Stimulated activated CD4-positive, alpha-beta T cell treated with anti-CD3 and anti-CD28 coated beads, Interleukin-1b, Interleukin-23, amount 100 ng/mL, for 24 hours (primary cell): Measurements from ENCODE around the gene MIOS.
"Not testable (repeated sequence)": the region's sequence is repeated elsewhere in the genome, so short reads cannot be mapped to it uniquely, and the experiment has no call there.

Source experiments
- DNase-seq, 4 experiments: peaks; one replicate each; pipeline ENCODE4 v3.0.0-alpha.2; 2020; ENCODE audit warnings: low read depth in 4 of 4, low spot score in 1 of 4

MIOS gene

GRCh38 chr7:7554649-7555575 is 11.8 kb upstream of the MIOS start:
- DNase-seq: no peak

- no peak for DNase-seq
Measured at GRCh38 chr7:7556852-7557251, 9.8 kb upstream of the MIOS start.

- DNase-seq: no peak
Measured at GRCh38 chr7:7557252-7557651, 9.4 kb upstream of the MIOS start.

- not testable (repeated sequence) for DNase-seq
Measured at GRCh38 chr7:7561591-7561990, 5.1 kb upstream of the MIOS start.

- no peak for DNase-seq
Measured at GRCh38 chr7:7562736-7563135, 3.9 kb upstream of the MIOS start.

GRCh38 chr7:7563269-7563668 is 3.4 kb upstream of the MIOS start:
- no peak for DNase-seq

- DNase-seq: no peak
Measured at GRCh38 chr7:7563813-7564212, 2.9 kb upstream of the MIOS start.

DNA sequence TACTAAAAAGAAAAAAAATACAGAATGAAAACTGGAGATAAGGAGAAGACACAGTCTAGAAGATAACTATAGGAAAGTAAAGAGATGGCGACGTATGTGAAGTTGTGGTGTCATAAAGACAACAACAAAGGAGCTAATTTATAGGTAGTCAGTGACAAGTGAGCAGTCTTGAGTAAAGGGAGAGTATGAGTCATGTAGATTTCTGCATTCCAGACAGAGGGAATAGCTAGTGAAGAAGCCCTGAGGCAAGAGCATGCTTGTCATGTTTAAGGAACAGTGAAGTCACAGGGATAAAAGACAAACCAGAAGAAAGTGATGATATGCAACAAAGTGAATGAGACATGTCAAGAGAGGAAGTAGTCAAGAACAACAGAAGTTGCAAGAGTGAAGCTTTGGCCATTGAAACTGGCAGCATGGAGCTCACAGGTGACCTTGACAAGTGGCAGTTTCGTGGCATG is 2.3 kb upstream of the MIOS start:
- no peak for DNase-seq

DNA sequence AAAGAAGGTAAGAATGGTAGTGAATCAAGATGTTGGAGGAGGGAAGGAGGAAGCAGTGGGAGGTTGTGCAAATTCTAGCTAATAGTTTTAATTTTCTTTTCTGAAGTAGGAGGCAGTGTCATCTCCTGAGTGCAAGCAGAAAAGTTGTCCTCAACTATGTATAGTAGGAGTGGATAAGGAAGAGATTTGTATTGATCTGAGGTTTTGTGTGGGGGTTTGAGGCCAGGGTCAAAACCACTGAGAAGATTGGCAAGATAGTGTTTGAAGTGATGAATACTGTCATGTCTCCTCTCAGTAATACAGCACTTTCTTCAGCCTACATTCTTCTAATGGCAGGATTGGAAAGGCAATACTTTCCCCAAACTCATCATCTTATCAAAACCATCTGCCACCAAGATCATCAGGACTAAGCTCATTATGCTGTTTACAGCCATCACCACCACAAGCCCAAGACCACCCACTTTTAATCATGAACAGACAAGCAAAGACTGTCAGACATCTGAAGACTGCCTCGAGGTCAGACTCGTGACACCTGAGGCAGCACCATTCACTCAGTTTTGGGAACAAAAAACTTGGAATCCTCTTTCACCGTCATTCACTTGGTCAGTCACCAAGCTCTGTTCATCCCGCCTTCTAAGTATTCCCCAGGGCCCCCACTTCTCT is 1.5 kb upstream of the MIOS start:
- no peak for DNase-seq

GRCh38 chr7:7565746-7566650 is 686 bp upstream of the MIOS start:
- DNase-seq: no peak

GRCh38 chr7:7567898-7568531 is 1.3 kb downstream of the MIOS start:
- DNase-seq: no peak

- DNase-seq: no peak
Measured at GRCh38 chr7:7568553-7568952, 1.9 kb downstream of the MIOS start.

- DNase-seq: no peak
Measured at GRCh38 chr7:7569081-7569527, 2.4 kb downstream of the MIOS start.

- no peak for DNase-seq
Measured at GRCh38 chr7:7569615-7570014, 2.9 kb downstream of the MIOS start.

GRCh38 chr7:7570584-7570983 is 3.9 kb downstream of the MIOS start:
- no peak for DNase-seq

- DNase-seq: no peak
Measured at GRCh38 chr7:7573701-7574100, 7.0 kb downstream of the MIOS start.

GRCh38 chr7:7576344-7576743 is 9.7 kb downstream of the MIOS start:
- no peak for DNase-seq

DNA sequence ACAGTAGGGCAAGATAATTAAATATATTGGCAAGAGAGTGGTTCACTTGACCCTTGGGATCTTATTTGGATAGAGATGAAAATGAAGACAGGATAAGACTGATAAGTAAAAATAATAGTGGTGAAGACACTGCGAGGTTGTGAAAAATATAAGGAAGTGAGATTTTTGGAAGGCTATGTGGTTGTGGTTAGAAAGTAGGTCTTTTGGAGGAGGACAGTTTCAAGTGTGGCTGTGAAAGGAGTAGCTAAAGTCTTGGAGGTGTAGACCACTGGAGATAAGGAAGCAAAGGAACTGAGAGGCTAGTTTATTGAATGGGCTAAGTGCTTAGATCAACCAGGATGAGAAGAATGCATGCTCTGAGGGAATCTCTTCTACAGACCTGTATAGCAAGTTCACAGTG is 11.2 kb downstream of the MIOS start:
- DNase-seq: no peak

DNA sequence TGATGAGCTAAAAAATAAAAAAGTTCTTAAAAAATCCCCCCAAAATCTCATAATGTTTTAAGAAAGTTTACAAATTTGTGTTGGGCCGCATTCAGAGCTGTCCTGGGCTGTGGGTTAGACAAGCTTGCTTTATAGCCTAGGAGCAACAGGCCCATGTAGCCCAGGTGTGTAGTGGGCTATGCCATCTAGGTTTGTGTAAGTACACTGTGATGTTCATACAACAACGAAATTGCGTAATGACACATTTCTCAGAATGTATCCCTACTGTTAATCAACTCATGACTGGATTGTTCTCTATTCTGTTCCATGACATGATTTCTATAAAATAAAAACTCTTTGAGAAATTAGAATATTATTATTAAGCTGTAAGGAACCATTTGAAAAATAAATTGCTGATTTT is 13.0 kb downstream of the MIOS start:
- DNase-seq: no peak

DNA sequence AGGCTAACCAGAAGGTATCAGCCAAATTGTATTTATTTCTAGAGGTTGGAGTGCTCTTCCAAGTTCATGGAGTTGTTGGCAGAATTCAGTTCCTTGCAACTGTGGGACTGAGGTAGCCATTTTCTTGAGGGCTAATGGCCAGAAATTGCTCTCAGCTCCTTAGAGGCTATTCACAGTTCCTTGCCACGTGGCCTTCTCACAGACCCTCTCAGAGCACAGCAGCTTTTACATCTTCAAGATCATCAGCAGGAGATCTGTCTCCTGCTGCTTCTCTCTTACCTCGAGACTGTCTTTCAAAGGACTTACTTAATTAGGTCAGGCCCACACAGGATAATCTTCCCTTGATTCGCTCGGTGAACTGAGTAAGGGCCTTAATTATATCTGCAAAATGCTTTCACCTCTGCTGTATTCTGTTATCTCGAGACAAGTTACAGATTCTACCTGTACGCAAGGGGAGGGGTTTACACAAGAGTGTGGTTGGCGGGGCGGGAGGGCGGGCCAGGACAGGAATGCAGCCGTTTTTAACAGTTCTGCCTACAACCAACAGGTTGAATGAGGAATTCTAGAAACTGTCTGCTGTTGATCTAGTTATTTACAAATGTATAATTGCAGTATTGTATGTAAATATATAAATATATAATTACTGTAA is 15.0 kb downstream of the MIOS start:
- DNase-seq: no peak
